ENCODE data around the gene ACOT11.

GRCh38 chr1:54614024-54614423, 66.0 kb downstream of the ACOT11 start:
- TF ChIP-seq CTCF (conservative IDR thresholded peaks at IDR 0.05 in 1 of 2, IDR thresholded peaks at IDR 0.05 in 1 of 2; ENCODE audit: extremely low read depth in 1 of 2, insufficient read depth in 1 of 2, low read depth in 1 of 2, low read length in 2 of 2) (no peak), EZH2 (IDR thresholded peaks at IDR 0.05; ENCODE audit: borderline replicate concordance, low read length) (no peak)

Data from mammary epithelial cell (primary cell).